Ishikawa (cell line): ENCODE measurements around the gene ARID5B.

Source experiments
- CEBPB ChIP-seq: IDR thresholded peaks from 2 replicates; pipeline ENCODE4 v1.6.1; 2012
- CREB1 ChIP-seq: IDR thresholded peaks from 2 replicates; pipeline ENCODE4 v1.6.1; 2012; ENCODE audit warnings: low read depth
- EP300 ChIP-seq: IDR thresholded peaks from 2 replicates; pipeline ENCODE4 v1.6.1; 2012; ENCODE audit warnings: borderline replicate concordance
- FOXM1 ChIP-seq: IDR thresholded peaks from 2 replicates; pipeline ENCODE4 v1.6.1; 2012; ENCODE audit warnings: low read depth, borderline replicate concordance
- MAX ChIP-seq: IDR thresholded peaks from 2 replicates; pipeline ENCODE4 v1.6.1; 2012
- RAD21 ChIP-seq: IDR thresholded peaks from 2 replicates; pipeline ENCODE4 v1.6.1; 2012; ENCODE audit warnings: low read depth
- TAF1 ChIP-seq: IDR thresholded peaks from 2 replicates; pipeline ENCODE4 v1.6.1; 2012; ENCODE audit warnings: low read depth, mild to moderate bottlenecking
- TCF12 ChIP-seq: IDR thresholded peaks from 2 replicates; pipeline ENCODE4 v1.6.1; 2012; ENCODE audit warnings: low read depth
- TEAD4 ChIP-seq: IDR thresholded peaks from 2 replicates; pipeline ENCODE4 v1.6.1; 2012
- USF1 ChIP-seq: IDR thresholded peaks from 2 replicates; pipeline ENCODE4 v1.6.1; 2012
- YY1 ChIP-seq: IDR thresholded peaks from 2 replicates; pipeline ENCODE4 v1.6.1; 2012; ENCODE audit warnings: low read depth
- ZBTB7A ChIP-seq: IDR thresholded peaks from 2 replicates; pipeline ENCODE4 v1.6.1; 2012; ENCODE audit warnings: low read depth
- TF ChIP-seq, protein P1 (sequence below): IDR thresholded peaks from 2 replicates; pipeline ENCODE4 v1.6.1; 2012; ENCODE audit warnings: low read depth, mild to moderate bottlenecking

- no peak for TF ChIP-seq YY1
- no peak for TF ChIP-seq EP300
- TF ChIP-seq, protein P1, sequence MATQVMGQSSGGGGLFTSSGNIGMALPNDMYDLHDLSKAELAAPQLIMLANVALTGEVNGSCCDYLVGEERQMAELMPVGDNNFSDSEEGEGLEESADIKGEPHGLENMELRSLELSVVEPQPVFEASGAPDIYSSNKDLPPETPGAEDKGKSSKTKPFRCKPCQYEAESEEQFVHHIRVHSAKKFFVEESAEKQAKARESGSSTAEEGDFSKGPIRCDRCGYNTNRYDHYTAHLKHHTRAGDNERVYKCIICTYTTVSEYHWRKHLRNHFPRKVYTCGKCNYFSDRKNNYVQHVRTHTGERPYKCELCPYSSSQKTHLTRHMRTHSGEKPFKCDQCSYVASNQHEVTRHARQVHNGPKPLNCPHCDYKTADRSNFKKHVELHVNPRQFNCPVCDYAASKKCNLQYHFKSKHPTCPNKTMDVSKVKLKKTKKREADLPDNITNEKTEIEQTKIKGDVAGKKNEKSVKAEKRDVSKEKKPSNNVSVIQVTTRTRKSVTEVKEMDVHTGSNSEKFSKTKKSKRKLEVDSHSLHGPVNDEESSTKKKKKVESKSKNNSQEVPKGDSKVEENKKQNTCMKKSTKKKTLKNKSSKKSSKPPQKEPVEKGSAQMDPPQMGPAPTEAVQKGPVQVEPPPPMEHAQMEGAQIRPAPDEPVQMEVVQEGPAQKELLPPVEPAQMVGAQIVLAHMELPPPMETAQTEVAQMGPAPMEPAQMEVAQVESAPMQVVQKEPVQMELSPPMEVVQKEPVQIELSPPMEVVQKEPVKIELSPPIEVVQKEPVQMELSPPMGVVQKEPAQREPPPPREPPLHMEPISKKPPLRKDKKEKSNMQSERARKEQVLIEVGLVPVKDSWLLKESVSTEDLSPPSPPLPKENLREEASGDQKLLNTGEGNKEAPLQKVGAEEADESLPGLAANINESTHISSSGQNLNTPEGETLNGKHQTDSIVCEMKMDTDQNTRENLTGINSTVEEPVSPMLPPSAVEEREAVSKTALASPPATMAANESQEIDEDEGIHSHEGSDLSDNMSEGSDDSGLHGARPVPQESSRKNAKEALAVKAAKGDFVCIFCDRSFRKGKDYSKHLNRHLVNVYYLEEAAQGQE: no peak
- no peak for TF ChIP-seq CREB1
- TF ChIP-seq TEAD4: no peak
- no peak for TF ChIP-seq MAX
- TF ChIP-seq CEBPB: no peak
- no peak for TF ChIP-seq TAF1
- TF ChIP-seq USF1: no peak
- no peak for TF ChIP-seq FOXM1
- TF ChIP-seq RAD21: no peak
- no peak for TF ChIP-seq TCF12
- TF ChIP-seq ZBTB7A: no peak
These were observed 34.7 kb upstream of the ARID5B start for GRCh38 chr10:61866700-61867368.
